Measurements from ENCODE around the gene KIF25.
"Not testable (repeated sequence)": the region's sequence is repeated elsewhere in the genome, so short reads cannot be mapped to it uniquely, and the experiment has no call there.

DNA sequence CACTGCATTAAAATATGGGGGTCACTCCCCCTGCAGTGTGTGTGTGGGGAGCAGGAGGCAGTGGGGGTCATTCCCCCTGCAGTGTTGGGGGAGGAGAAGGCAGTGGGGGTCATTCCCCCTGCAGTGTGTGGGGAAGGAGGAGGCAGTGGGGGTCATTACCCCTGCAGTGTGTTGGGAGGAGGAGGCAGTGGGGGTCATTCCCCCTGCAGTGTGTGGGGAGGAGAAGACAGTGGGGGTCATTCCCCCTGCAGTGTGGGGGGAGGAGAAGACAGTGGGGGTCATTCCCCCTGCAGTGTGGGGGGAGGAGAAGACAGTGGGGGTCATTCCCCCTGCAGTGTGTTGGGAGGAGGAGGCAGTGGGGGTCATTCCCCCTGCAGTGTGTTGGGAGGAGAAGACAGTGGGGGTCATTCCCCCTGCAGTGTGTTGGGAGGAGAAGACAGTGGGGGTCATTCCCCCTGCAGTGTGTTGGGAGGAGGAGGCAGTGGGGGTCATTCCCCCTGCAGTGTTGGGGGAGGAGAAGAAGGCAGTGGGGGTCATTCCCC lies 21.3 kb upstream of the KIF25 start:
- TF ChIP-seq, protein P1, sequence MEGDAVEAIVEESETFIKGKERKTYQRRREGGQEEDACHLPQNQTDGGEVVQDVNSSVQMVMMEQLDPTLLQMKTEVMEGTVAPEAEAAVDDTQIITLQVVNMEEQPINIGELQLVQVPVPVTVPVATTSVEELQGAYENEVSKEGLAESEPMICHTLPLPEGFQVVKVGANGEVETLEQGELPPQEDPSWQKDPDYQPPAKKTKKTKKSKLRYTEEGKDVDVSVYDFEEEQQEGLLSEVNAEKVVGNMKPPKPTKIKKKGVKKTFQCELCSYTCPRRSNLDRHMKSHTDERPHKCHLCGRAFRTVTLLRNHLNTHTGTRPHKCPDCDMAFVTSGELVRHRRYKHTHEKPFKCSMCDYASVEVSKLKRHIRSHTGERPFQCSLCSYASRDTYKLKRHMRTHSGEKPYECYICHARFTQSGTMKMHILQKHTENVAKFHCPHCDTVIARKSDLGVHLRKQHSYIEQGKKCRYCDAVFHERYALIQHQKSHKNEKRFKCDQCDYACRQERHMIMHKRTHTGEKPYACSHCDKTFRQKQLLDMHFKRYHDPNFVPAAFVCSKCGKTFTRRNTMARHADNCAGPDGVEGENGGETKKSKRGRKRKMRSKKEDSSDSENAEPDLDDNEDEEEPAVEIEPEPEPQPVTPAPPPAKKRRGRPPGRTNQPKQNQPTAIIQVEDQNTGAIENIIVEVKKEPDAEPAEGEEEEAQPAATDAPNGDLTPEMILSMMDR (IDR thresholded peaks at IDR 0.05), result not testable (repeated sequence)
- not testable (repeated sequence) for TF ChIP-seq POLR2A (IDR thresholded peaks at IDR 0.05)

Data from heart left ventricle (tissue), 13 donors.